HCT116 (cell line): ENCODE data around the gene DCP1A.

Experiments used
- EGR1 ChIP-seq: IDR thresholded peaks from 2 replicates; pipeline ENCODE4 v1.6.1; 2012; ENCODE audit warnings: low read depth
- EZH2 ChIP-seq: fragments of 200-600 bp; sonication (generic); IDR thresholded peaks from 2 replicates; pipeline ENCODE4 v1.6.1; 2017; ENCODE audit warnings: antibody characterized with exemption, mixed run types
- EZH2phosphoT487 ChIP-seq: fragments of 200-600 bp; IDR thresholded peaks from 2 replicates; pipeline ENCODE4 v1.6.1; 2018; ENCODE audit warnings: antibody characterized with exemption, borderline replicate concordance
- MAX ChIP-seq: IDR thresholded peaks from 2 replicates; pipeline ENCODE4 v1.6.1; 2012
- POLR2A ChIP-seq: IDR thresholded peaks from 2 replicates; pipeline ENCODE4 v1.7.0; 2011; ENCODE audit warnings: borderline replicate concordance; ENCODE audit not compliant: insufficient read depth, insufficient read length; ENCODE audit errors: extremely low read depth
- POLR2AphosphoS5 ChIP-seq: IDR thresholded peaks from 2 replicates; pipeline ENCODE4 v1.6.1; 2011; ENCODE audit warnings: mild to moderate bottlenecking, low read depth, low read length, moderate library complexity
- RAD21 ChIP-seq: IDR thresholded peaks from 2 replicates; pipeline ENCODE4 v1.6.1; 2012; ENCODE audit warnings: low read depth, mild to moderate bottlenecking
- SIN3A ChIP-seq: IDR thresholded peaks from 2 replicates; pipeline ENCODE4 v1.6.1; 2012; ENCODE audit warnings: low read depth
- ZNF274 ChIP-seq: fragments of 200-500 bp; sonication (Bioruptor generic); IDR thresholded peaks from 2 replicates; pipeline ENCODE4 v1.6.1; 2014; ENCODE audit warnings: mild to moderate bottlenecking, low read depth, low read length, inconsistent platforms
- TF ChIP-seq, protein P1 (sequence below), 3 experiments: fragments of 200-600 bp in 1 of 3; sonication (generic) in 1 of 3; IDR thresholded peaks in 2 of 3; conservative IDR thresholded peaks in 1 of 3; 2 replicates each; pipeline ENCODE4 v1.5.1; 2012 to 2017; ENCODE audit warnings: low read depth in 2 of 3, low read length in 2 of 3, antibody characterized with exemption in 1 of 3, borderline replicate concordance in 1 of 3, control low read depth in 1 of 3, mild to moderate bottlenecking in 1 of 3, mixed read lengths in 1 of 3, mixed run types in 1 of 3, moderate library complexity in 1 of 3; ENCODE audit not compliant: insufficient read depth in 1 of 3

- TF ChIP-seq, protein P1, sequence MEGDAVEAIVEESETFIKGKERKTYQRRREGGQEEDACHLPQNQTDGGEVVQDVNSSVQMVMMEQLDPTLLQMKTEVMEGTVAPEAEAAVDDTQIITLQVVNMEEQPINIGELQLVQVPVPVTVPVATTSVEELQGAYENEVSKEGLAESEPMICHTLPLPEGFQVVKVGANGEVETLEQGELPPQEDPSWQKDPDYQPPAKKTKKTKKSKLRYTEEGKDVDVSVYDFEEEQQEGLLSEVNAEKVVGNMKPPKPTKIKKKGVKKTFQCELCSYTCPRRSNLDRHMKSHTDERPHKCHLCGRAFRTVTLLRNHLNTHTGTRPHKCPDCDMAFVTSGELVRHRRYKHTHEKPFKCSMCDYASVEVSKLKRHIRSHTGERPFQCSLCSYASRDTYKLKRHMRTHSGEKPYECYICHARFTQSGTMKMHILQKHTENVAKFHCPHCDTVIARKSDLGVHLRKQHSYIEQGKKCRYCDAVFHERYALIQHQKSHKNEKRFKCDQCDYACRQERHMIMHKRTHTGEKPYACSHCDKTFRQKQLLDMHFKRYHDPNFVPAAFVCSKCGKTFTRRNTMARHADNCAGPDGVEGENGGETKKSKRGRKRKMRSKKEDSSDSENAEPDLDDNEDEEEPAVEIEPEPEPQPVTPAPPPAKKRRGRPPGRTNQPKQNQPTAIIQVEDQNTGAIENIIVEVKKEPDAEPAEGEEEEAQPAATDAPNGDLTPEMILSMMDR (IDR thresholded peaks at IDR 0.05 in 2 of 3, conservative IDR thresholded peaks at IDR 0.05 in 1 of 3; ENCODE audit: borderline replicate concordance in 1 of 3, insufficient read depth in 1 of 3, low read depth in 2 of 3, low read length in 2 of 3): no peak
- no peak for TF ChIP-seq MAX
- TF ChIP-seq RAD21: no peak
- no peak for TF ChIP-seq EZH2
- no peak for TF ChIP-seq POLR2A
- TF ChIP-seq SIN3A: no peak
- TF ChIP-seq POLR2AphosphoS5: no peak
- TF ChIP-seq EZH2phosphoT487: no peak
- no peak for TF ChIP-seq EGR1
- no peak for TF ChIP-seq ZNF274
These were observed 108.5 kb downstream of the DCP1A start for GRCh38 chr3:53238886-53239285.
